Neutrophil (primary cell): ENCODE measurements around the gene EIF4E1B.
A peak's percentile ranks its signal among the peaks of the same experiment; 100 is the strongest.
"Not testable (repeated sequence)": the region's sequence is repeated elsewhere in the genome, so short reads cannot be mapped to it uniquely, and the experiment has no call there.

Experiments used
- H3K27ac ChIP-seq: fragments of 200-600 bp; sonication (generic); 2 replicates; pipeline ENCODE4 v1.5.1; 2016; ENCODE audit warnings: mild to moderate bottlenecking, moderate library complexity
- H3K27me3 ChIP-seq: fragments of 200-600 bp; sonication (generic); 2 replicates; pipeline ENCODE4 v1.6.0; 2016; ENCODE audit warnings: mild to moderate bottlenecking
- H3K36me3 ChIP-seq: fragments of 200-600 bp; sonication (generic); 2 replicates; pipeline ENCODE4 v1.5.1; 2017
- H3K4me1 ChIP-seq, 2 experiments: fragments of 200-600 bp in 1 of 2; sonication (generic) in 1 of 2; 1 replicate in 1 of 2; 2 replicates in 1 of 2; pipeline versions ENCODE4 v1.5.1 to v1.6.1; 2013 to 2016; ENCODE audit warnings: low read depth in 1 of 2, low read length in 1 of 2, mild to moderate bottlenecking in 1 of 2, moderate library complexity in 1 of 2; ENCODE audit not compliant: control insufficient read depth in 1 of 2, insufficient read depth in 1 of 2
- H3K4me3 ChIP-seq, 2 experiments: fragments of 200-600 bp in 1 of 2; sonication (generic) in 1 of 2; 1 replicate in 1 of 2; 2 replicates in 1 of 2; pipeline ENCODE4 v1.5.1; 2013 to 2016; ENCODE audit warnings: low read depth in 1 of 2, low read length in 1 of 2, mild to moderate bottlenecking in 1 of 2, moderate library complexity in 1 of 2
- H3K9me3 ChIP-seq: fragments of 200-600 bp; sonication (generic); 2 replicates; pipeline ENCODE4 v1.5.1; 2016
- CTCF ChIP-seq: fragments of 200-600 bp; sonication (generic); IDR thresholded peaks from 2 replicates; pipeline ENCODE4 v1.5.1; 2016; ENCODE audit warnings: antibody characterized with exemption

Gene EIF4E1B

GRCh38 chr5:176595386-176595943, 35.0 kb upstream of the EIF4E1B start:
- TF ChIP-seq CTCF: no peak
- H3K9me3 ChIP-seq: peaks cover 3% of the 10 kb centered on the region
- peaks cover 5 to 6% of the 10 kb centered on the region in 2 experiments for H3K4me1 ChIP-seq
- no peak overlapping the region for H3K27ac ChIP-seq
- no peak overlapping the region for H3K4me3 ChIP-seq
- H3K27me3 ChIP-seq: peaks cover 76% of the 10 kb centered on the region
- H3K36me3 ChIP-seq: no peaks in the 10 kb centered on the region

GRCh38 chr5:176596069-176596644, 34.3 kb upstream of the EIF4E1B start:
- TF ChIP-seq CTCF: no peak
- Histone ChIP-seq H3K4me1 (peaks cover 5 to 6% of the 10 kb centered on the region in 2 experiments), H3K9me3 (peaks cover 3% of the 10 kb centered on the region), H3K27ac (no peak overlapping the region), H3K27me3 (peaks cover 78% of the 10 kb centered on the region), H3K36me3 (no peaks in the 10 kb centered on the region), H3K4me3 (no peak overlapping the region)

GRCh38 chr5:176596689-176597416, 33.6 kb upstream of the EIF4E1B start:
- Histone ChIP-seq H3K4me1 (peaks cover 5 to 6% of the 10 kb centered on the region in 2 experiments), H3K36me3 (no peaks in the 10 kb centered on the region), H3K4me3 (peak overlapping the region in 1 of 2 experiments; percentile 12), H3K27me3 (peaks cover 85% of the 10 kb centered on the region), H3K9me3 (no peaks in the 10 kb centered on the region), H3K27ac (no peak overlapping the region)
- no peak for TF ChIP-seq CTCF

GRCh38 chr5:176597417-176598389, 32.8 kb upstream of the EIF4E1B start:
- Histone ChIP-seq H3K27me3 (peaks cover 94% of the 10 kb centered on the region), H3K4me1 (peaks cover 5 to 6% of the 10 kb centered on the region in 2 experiments), H3K9me3 (no peaks in the 10 kb centered on the region), H3K36me3 (no peaks in the 10 kb centered on the region), H3K27ac (no peak overlapping the region), H3K4me3 (no peak overlapping the region)
- TF ChIP-seq CTCF: no peak

- H3K36me3 ChIP-seq, H3K4me3 ChIP-seq: not testable (repeated sequence)
- peaks cover 94% of the 10 kb centered on the region for H3K27me3 ChIP-seq
Observed at GRCh38 chr5:176599749-176600430, 30.6 kb upstream of the EIF4E1B start.

More at GRCh38 chr5:176599749-176600430, 30.6 kb upstream of the EIF4E1B start:
- H3K27ac ChIP-seq, H3K9me3 ChIP-seq, H3K4me1 ChIP-seq: not testable (repeated sequence)
